ENCODE measurements around the gene HOXD13.

DNA sequence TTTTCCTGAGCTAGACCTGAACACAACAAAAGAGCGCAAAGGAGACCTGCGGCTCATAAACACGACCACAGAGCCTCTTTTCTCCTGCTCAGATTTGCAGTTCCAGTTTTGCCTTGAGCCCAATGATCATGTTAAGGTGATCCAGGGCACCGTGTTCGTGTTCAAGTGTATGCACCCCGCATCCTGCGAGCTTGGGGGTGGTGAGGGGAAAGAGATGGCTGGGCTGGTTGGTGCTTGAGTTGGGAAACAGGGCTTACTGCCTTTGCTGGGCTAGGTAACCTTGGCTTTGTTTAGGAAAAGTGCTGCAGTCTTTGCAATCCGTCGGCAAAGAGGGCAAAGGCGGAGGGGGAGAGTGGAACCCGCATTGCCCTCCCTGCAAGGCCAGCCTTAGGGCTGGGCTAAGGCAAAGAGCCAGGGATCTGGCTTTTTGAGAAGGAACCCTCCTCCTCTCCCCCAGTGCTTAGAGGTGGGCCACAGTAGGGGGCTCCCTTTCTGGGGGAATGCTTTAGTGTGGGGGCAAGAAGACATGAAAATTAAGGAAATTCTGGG lies 25.4 kb downstream of the HOXD13 start:
- TF ChIP-seq, protein P1, sequence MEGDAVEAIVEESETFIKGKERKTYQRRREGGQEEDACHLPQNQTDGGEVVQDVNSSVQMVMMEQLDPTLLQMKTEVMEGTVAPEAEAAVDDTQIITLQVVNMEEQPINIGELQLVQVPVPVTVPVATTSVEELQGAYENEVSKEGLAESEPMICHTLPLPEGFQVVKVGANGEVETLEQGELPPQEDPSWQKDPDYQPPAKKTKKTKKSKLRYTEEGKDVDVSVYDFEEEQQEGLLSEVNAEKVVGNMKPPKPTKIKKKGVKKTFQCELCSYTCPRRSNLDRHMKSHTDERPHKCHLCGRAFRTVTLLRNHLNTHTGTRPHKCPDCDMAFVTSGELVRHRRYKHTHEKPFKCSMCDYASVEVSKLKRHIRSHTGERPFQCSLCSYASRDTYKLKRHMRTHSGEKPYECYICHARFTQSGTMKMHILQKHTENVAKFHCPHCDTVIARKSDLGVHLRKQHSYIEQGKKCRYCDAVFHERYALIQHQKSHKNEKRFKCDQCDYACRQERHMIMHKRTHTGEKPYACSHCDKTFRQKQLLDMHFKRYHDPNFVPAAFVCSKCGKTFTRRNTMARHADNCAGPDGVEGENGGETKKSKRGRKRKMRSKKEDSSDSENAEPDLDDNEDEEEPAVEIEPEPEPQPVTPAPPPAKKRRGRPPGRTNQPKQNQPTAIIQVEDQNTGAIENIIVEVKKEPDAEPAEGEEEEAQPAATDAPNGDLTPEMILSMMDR (IDR thresholded peaks at IDR 0.05): no peak
- peak in 1 of 2 donors; percentile 3 for TF ChIP-seq POLR2A (IDR thresholded peaks at IDR 0.05)

Measured in uterus (tissue), 2 donors.